AG20443 (cell line): ENCODE measurements around the gene RIOK3.
A peak's percentile ranks its signal among the peaks of the same experiment; 100 is the strongest.
"Not testable (repeated sequence)": the region's sequence is repeated elsewhere in the genome, so short reads cannot be mapped to it uniquely, and the experiment has no call there.

Experiments used
- DNase-seq: peaks from one replicate; pipeline ENCODE4 v3.0.0; 2012; ENCODE audit warnings: low spot score, mixed read lengths

The RIOK3 gene, protein sequence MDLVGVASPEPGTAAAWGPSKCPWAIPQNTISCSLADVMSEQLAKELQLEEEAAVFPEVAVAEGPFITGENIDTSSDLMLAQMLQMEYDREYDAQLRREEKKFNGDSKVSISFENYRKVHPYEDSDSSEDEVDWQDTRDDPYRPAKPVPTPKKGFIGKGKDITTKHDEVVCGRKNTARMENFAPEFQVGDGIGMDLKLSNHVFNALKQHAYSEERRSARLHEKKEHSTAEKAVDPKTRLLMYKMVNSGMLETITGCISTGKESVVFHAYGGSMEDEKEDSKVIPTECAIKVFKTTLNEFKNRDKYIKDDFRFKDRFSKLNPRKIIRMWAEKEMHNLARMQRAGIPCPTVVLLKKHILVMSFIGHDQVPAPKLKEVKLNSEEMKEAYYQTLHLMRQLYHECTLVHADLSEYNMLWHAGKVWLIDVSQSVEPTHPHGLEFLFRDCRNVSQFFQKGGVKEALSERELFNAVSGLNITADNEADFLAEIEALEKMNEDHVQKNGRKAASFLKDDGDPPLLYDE

DNA sequence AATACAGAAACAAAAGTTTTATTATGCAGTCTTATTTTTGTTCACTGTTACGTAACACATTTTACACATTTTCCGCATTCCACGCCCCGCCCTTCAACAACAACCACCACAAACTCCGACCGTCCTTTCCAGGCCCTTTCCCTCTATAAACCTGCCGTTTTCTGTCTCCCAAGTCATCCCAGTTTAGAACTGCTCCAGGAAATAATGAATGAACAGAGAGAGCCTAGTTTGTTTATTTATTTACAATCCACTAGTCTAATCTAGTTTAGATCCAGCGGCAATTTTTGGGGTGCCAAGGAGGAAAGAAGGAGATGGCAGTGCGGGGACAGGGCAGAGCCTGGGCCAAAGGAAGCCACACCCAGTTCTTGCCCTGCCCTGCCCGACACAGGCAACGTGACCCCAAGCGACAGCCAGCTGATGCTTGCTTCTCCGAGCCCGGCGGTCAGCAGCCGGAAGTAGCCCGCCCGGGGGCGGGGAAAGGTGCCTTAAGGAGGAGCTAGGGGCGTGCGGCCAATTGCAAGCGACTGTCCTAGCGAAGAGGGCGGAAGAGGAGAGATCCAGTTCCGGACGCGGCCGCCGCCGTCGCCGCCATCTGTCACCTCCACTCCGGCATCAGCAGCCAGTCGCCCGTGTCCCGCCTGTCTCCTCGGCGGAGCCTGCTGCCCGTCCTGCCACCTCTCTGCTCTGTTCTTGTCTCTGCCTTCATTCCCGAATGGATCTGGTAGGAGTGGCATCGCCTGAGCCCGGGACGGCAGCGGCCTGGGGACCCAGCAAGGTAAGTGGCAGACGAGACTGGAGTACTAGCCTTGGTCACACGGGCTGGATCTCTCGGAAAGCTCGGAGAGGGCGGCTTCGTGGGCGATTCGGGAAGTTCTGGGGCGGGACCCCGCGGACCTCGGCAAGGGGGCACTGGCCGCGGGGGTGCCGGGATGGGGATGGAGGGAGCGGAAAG lies at the start of gene RIOK3:
RIOK3 (plus strand) TSS at position 560 of the 952 bp plus-strand sequence; CDS start at position 713, 153 bp downstream.
- DNase-seq, result peak; percentile 98

DNA sequence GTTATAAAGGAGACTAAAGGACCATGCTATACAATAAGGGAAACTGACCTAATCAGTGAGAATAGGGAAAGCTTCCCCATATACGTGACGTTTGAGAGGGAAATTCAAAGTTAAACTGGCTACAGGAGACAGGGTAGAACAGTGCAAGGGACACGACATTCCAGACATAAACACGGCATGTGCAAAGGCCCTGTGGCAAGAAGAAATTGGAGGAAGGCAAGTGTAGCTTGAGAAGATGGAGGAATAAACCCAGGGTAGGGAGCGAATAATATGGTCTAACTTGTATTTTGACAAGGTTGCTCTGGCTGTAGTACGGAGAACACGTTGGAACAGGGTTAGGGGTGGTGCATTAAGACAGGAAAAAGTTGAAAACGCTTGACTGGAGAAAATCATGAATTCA lies 49.8 kb upstream of the RIOK3 start:
- no peak for DNase-seq

DNA sequence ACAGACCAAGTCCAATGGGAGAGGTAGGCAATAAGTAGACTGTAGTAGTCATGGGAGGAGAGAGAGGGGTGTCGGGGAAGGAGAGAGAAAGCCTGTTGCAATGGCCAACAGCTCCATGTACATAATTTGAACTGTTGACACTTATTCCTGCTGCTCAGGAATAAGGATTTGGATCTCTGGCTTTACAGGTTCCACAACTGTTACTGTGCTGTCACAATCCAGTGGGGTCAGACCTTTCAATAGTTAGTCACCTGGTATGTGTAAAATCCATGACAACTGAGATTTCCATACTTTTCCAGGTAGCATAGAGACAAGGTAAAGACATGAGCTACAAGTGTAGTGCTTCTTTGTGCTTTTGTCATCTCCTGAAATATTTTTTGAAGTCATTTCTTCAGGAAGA lies 47.5 kb upstream of the RIOK3 start:
- no peak for DNase-seq

DNA sequence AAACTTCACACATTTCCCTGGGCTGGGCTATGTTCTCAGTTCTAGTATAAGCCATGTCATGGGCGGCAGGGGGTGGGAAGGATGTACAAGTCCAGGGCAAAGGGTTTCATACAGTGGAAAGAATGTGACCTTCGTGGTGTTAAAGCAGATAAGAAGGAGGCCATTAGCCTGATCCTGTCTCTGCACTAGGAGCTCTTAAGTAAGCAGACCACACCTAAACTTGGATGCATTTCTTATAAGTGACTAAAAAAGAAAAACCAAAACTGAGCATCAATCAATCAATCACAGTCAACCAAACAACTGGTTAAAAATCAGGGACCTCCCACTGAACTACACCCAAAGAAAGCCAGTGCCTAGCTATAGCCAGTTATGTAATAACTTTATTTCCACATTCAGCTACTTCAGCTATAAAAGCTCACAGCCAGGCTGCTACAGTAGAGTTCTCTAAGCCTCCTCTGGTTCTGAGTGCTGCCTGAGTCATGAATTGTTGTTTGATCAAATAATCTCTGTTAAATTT lies 46.8 kb upstream of the RIOK3 start:
- peak; percentile 51 for DNase-seq

DNA sequence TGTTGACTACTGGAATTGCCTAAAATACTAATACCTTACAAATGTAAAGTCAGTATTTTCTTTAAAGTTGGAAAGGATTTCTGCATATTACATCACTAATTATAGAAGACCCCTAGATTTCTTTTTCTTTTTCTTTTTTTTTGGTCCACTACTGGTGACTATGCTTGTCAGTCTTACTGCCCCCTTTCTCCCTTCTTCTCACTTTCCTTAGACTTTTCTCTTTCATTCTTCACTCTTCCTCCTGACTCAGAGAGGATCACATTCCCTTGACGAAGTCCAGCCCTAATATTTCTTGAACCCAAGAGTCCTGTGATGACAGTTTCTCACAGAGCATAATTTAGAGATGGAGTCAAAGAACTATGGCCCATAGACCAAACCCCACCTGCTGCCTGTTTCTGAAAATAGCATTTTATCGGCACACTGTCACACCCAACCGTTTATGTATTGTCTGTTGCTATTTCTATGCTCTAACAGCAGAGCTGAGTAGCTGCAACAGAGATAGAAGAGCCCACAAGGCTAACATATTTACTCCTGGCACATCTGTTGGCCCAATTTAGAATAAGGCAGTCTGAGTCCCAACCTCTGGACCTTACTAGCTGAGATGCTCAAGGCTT lies 40.6 kb upstream of the RIOK3 start:
- no peak for DNase-seq

DNA sequence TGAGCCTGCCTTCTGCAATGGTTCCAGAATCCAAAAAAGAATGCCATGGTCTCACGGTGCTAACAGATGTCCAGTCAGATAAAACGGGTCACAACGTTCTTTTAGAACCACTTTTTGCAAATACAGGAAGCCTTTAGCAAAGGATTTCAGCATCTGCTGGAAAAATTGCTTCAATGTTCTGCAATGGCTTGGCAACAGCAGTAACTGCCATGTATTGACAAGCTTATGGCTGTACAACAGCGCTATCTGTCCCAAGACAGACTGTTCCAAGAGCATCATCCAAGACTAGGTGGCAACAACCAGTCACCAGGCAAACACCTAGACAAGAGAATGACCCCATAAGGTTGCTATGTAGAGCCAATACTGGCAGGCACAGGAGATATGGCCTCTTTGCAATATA lies 37.6 kb upstream of the RIOK3 start:
- no peak for DNase-seq

DNA sequence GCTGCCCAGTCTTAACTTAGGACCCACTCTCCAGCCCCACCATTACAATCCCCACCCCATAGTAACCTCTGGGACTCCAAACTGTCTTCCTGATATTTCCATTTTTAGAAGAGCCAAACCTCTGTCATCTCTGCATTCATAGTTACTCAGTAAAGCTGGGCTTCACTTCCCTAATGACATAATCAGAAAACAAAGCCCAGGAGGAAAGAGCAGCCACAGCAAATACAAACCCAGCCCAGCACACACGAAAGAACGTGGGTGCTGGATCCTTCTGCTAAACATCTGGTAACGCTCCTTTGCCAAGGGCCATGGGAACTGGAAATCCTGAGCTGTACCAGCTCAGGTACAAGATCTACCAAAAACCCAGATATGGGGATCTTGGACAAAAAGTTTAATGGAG lies 36.8 kb upstream of the RIOK3 start:
- no peak for DNase-seq

DNA sequence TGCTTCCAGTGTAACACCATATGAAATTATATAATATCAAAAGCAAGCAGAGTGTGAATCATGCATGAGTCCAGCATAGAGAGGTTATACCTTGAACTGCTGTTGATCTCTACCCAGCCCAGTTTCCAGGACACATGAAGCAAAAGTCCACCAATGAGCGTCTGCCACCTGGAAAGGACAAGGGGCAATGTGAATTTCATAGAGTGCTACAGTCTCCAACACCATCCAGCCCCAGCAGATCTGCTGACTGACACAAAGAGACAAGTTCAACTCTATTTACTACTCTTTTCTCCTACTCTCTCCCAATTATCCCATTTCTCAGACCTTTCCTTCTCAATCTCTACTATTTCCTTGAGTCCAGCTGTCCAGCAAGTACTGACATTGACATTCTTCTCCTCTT lies 31.8 kb upstream of the RIOK3 start:
- no peak for DNase-seq

DNA sequence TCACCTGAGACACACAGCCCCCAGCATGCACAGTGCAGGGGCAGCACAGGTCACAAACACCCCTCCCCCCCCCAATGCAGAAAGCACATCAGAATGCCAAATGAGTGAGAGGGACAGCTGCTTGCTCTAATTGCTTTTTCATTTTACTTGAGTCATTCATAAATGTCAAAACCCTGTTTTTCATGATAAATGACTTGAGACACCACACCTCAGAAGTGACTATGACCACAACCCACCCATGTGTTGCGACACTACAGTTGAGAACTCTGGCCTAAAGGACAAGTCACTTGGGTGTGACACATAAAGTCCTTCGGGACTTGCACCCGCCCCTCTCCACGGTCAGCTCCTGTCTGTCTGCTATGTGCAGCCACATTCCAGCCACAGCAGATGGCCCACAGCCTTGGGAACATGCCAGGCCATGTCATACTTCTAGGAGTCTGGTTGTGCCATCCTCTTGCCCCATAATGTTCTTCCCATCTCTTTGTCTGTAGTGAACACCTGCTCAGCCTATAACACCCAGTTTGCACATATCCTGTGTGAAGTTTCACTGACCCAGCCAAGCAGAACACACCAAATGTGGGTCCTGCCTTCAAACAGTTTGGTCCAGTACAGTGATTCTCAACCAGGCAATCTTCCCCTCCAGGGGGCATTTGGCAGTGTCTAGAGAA lies 30.2 kb upstream of the RIOK3 start:
- DNase-seq, result peak; percentile 81

DNA sequence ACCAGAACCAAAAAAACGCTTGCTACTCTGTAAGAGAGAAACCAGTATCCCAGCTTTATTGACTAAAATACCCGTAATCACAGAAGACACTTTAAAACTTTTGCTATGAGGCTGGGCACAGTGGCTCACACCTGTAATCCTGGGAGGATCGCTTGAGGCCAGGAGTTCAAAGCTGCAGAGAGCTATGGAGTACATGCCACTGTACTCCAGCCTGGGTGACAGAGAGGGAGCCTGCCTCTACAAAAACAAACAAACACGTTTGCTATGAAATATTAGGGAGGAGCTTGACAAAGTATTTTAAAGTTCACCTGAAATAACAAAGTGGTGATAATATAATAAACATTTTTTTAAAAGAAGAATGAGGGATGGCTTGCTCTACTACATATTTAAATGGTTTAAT lies 28.5 kb upstream of the RIOK3 start:
- DNase-seq, result no peak

DNA sequence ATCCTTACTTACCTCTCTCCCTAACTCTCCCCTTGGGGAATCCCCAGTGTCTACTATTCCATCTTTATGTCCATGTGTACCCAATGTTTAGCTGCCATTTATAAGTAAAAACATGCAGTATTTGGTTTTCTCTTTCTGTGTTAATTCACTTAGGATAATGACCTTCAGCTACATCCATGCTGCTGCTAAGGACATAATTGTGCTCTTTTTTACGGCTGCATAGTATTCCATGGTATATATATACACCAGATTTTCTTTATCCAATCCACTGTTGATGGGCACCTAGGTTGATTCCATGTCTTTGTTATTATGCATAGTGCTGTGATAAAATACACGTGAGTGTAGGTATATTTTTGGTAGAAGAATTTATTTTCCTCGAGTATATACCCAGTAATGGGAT lies 24.3 kb upstream of the RIOK3 start:
- no peak for DNase-seq

DNA sequence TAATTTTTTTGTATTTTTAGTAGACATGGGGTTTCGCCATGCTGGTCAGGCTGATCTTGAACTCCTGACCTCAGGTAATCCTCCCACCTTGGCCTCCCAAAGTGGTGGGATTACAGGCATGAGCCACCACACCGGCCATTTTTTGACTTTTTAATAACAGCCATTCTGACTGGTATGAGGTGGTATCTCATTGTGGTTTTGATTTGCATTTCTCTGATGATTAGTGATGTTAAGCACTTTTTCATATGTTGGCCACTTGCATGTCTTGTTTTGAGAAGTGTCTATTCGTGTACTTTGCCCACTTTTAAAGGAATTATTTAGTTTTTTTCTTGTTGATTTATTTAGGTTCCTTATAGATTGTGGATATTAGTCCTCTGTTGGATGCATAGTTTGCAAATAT lies 23.5 kb upstream of the RIOK3 start:
- DNase-seq, result not testable (repeated sequence)

DNA sequence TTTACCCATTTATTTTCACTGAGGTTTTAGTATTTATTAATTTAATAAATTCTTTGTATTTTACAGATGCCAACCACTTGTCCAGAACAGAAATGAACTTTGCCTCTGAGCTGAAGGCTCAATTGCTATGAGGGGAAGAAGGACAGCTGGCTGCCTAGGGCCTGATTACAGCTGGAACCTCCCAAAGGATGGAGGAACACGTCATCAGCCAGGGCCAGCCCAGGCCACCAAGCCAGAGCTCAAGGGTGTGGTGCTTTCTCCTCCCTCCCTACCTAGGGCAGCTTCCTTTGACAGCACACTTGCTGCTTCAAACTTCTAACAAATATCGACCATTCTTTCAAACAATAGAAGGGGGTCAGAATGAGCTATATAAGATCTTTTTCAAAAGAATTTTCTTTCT lies 19.7 kb upstream of the RIOK3 start:
- DNase-seq, result peak; percentile 54

DNA sequence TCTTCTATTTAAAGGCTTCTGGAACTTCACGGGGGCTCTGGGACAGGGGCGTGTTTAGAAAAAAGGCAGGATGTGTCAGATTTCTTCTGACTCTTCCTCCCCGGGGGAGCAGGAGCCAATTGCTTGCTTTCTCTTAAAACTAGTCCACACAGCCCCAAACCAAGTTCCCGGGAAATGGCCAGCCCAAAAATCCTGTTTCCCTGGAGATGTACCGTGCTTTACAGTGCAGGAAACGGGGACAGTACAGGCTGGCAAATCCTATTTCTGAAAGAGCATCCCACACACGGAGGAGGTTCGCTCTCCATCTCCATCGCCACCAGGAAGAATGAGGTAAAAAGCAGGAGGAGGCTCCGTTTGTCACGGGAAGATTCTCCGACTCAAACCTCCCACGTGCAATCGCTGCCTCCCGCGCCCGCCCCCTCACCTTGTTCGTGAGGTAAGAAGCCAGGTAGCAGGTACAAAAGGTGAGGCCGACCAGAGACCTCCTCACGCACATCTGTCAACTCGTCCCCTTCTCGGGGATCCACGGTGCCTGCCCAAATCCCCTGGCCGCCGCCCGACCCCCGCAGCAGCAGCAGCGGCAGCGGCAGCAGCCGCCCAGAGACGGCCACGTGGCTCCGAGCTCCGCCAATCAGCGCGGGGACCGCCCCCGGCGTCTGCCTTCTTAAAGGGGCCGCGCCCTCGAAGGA lies 15.6 kb upstream of the RIOK3 start:
- peak; percentile 93 for DNase-seq

DNA sequence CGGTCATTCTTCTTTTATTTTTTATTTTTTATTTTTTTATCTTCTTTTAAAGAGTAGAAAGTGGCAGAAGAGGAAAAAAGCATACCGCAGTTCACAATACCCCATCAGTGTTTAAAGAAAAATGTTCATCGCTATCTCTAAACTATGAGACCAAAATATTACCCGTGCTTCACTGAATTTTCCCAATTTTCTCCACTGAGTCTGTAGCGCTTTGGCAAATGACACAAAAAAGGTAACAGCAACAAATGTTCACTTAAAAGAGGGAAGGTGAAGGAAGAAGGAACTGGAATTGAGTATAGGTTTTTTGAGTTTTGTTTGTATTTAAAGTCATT lies 15.1 kb upstream of the RIOK3 start:
- DNase-seq, result no peak

DNA sequence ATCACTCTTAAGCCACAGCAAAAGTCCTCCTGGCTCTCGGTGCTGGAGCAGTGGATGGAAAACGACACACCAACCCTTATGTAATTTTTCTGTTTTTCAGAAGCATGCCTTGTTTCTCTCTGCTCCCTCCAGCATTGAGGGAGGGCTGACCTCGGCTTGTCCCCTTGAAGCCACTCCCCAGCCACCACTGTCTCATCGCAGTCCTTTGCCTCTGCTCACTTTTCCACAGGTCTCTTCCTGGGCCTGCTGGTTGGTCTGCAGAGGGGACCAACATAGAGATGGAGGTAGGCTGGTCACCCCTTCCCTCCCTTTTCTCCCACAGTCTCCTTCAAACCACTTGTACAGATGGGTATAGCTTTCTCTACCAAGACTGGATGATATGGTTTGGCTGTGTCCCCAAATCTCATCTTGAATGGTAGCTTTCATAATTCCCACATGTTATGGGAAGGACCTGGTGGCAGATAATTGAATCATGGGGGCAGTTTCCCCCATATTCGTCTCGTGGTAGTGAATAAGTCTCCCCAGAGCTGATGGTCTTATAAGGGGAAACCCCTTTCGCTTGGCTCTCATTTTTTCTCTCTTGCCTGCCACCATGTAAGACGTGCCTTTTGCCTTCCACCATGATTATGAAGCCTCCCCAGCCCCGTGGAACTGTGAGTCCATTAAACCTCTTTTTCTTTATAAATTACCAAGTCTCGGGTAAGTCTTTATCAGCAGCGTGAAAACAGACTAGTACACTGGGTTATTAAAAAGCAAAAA lies 14.3 kb upstream of the RIOK3 start:
- DNase-seq, result no peak

DNA sequence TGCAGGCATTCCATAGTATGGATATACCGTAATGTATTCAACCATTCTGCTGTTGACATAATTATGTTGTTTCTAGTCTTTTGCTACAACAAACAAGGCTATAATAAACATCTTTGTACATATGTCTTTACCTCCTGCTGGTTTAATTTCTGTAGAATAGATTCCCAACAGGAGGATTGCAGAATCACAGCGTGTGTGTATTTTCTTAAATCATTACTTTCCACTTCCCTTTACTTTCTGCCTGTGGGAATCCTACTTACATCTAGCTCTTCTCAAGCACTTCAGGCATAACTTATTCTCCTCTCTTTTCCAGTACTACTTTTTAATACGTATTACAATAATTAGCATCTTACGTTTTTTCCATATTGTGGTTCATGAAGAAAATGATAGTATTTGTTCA lies 13.0 kb upstream of the RIOK3 start:
- no peak for DNase-seq

DNA sequence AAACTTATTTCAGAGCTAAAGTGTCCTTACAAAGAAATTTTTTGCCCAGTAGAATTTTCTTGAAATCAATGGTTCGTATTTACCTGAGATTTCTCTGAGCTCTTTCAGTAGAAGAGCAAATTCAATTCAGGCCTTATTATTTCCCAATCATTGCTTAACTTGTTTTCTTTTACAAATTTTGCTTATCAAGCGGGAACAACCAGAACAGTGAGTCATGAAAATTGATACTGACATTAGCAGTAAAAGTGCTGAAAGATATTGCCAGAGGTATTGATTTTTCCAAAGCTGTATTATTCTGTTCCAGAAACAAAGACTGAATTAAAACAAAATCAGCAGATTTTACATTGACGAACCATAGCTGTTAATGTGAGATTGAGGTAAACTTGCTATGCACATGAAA lies 10.1 kb upstream of the RIOK3 start:
- DNase-seq, result no peak

DNA sequence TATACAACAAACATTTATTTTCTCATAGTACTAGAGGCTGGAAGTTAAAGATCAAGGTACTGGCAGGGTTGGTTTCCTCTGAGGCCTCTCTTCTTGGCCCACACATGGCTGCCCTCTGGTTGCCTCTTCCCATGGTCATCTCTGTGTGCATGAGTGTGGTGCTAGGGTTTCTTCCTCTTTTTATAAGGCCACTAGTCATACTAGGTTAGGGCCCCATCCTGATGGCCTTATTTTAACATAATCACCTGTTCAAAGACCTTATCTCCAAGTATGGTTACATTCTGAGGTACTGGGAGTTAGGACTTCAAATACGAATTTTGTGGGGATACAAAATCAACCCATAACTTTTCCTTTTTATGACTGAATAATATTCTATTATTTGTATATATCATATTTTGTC lies 4.8 kb upstream of the RIOK3 start:
- no peak for DNase-seq

DNA sequence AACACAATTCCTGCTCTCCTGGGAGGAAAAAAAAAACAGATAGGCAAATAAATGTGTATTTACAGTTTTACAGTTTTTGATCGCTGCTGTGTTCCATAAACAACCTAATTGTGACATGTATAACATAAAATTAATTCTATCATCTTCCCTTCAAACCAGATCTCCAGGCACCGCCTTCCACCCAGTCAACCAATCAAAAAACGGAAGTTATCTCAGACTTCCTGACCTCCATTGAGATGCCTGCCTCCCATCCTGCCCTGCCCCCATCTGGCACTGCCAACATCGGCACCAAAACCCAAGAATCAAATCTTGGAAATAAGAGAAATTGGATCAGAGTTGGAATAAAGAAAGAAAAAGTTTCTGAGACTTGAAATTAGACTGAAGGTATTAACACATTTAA lies 3.1 kb upstream of the RIOK3 start:
- DNase-seq, result no peak
